B cell (primary cell): ENCODE results near the gene DGKB. TPM values are rescaled to one million over a fixed set of nuclear protein-coding genes. Genes with fewer than 3 reads are reported as not detected.

Source experiments
- ATAC-seq: fragments of 200-7000 bp; cut with Tn5 transposase; one replicate; pipeline ENCODE4 v1.10.0; 2021; ENCODE audit warnings: low read depth, mild to moderate bottlenecking, moderate number of reproducible peaks, moderate library complexity
- CTCF ChIA-PET: fragments of 350-600 bp; sonication (Branson Sonifier 250); formaldehyde crosslinking; loops from one replicate; lab custom pipeline; 2021; ENCODE audit warnings: antibody characterized with exemption, inconsistent platforms; lab: Charles Lee
- POLR2A ChIA-PET: fragments of 350-600 bp; sonication (Branson Sonifier 250); formaldehyde crosslinking; loops from one replicate; lab custom pipeline; 2021; ENCODE audit warnings: antibody characterized with exemption; lab: Charles Lee
- DNase-seq: peaks from one replicate; pipeline ENCODE4 v3.0.0; 2013
- H2AFZ ChIP-seq: 2 replicates; pipeline ENCODE4 v1.6.1; 2012; ENCODE audit warnings: mild to moderate bottlenecking, low read depth, low read length; ENCODE audit not compliant: insufficient read depth, poor library complexity, severe bottlenecking
- H3K27ac ChIP-seq, 2 donors: 1 replicate in 1 of 2; 2 replicates in 1 of 2; pipeline ENCODE4 v1.5.1; 2012 to 2013; ENCODE audit warnings: low read length in 2 of 2, mild to moderate bottlenecking in 2 of 2, moderate library complexity in 1 of 2
- H3K27me3 ChIP-seq, 4 experiments: fragments of 200-600 bp in 1 of 4; sonication (generic) in 1 of 4; replicated peaks in 1 of 4; 1 replicate in 2 of 4; 2 replicates in 2 of 4; pipeline versions ENCODE4 v1.6.1 to v1.7.0; 2013 to 2016; ENCODE audit warnings: low read length in 3 of 4, mild to moderate bottlenecking in 2 of 4, mixed read lengths in 1 of 4, moderate library complexity in 1 of 4; ENCODE audit not compliant: insufficient read depth in 4 of 4, control insufficient read depth in 3 of 4; ENCODE audit errors: control extremely low read depth in 1 of 4
- H3K36me3 ChIP-seq, 2 experiments: replicated peaks in 1 of 2; 1 replicate in 1 of 2; 2 replicates in 1 of 2; pipeline versions ENCODE4 v1.6.1 to v1.7.1; 2013; ENCODE audit warnings: low read length in 1 of 2; ENCODE audit not compliant: insufficient read depth in 2 of 2, control insufficient read depth in 1 of 2; ENCODE audit errors: control extremely low read depth in 1 of 2, extremely low read depth in 1 of 2
- H3K4me1 ChIP-seq, 2 donors: fragments of 200-600 bp in 1 of 2; sonication (generic) in 1 of 2; 1 replicate in 1 of 2; 2 replicates in 1 of 2; pipeline versions ENCODE4 v1.5.1 to v1.6.1; 2013 to 2017; ENCODE audit warnings: low read length in 2 of 2; ENCODE audit not compliant: control insufficient read depth in 2 of 2, insufficient read depth in 2 of 2
- H3K4me2 ChIP-seq: replicated peaks from 2 replicates; pipeline ENCODE3; 2012; ENCODE audit warnings: mild to moderate bottlenecking, low read depth, low read length; ENCODE audit not compliant: poor library complexity, severe bottlenecking
- H3K4me3 ChIP-seq, 5 experiments: fragments of 200-600 bp in 1 of 5; sonication (generic) in 1 of 5; 1 replicate in 3 of 5; 2 replicates in 2 of 5; pipeline versions ENCODE4 v1.5.1 to v1.7.0; 2011 to 2016; ENCODE audit warnings: low read length in 4 of 5, mild to moderate bottlenecking in 4 of 5, low read depth in 2 of 5, control low read depth in 1 of 5, moderate library complexity in 1 of 5; ENCODE audit not compliant: insufficient read depth in 1 of 5; ENCODE audit errors: control extremely low read depth in 1 of 5, extremely low read depth in 1 of 5
- H3K79me2 ChIP-seq: fragments of 200-600 bp; sonication (generic); one replicate; pipeline ENCODE4 v1.6.0; 2016; ENCODE audit warnings: low read length; ENCODE audit not compliant: control insufficient read depth, insufficient read depth
- H3K9ac ChIP-seq: fragments of 200-600 bp; sonication (generic); 2 replicates; pipeline ENCODE4 v1.6.1; 2017; ENCODE audit warnings: mild to moderate bottlenecking, low read length, moderate library complexity
- H3K9me3 ChIP-seq, 3 donors: one replicate each; pipeline versions ENCODE4 v1.6.1 to v1.7.1; 2013; ENCODE audit warnings: low read length in 2 of 3; ENCODE audit not compliant: control insufficient read depth in 2 of 3, insufficient read depth in 1 of 3; ENCODE audit errors: control extremely low read depth in 1 of 3
- H4K20me1 ChIP-seq: 2 replicates; pipeline ENCODE4 v1.6.0; 2012; ENCODE audit warnings: mild to moderate bottlenecking, low read length; ENCODE audit not compliant: insufficient read depth, control insufficient read depth, poor library complexity, severe bottlenecking
- H3K27ac Mint-ChIP-seq: one replicate; pipeline ENCODE4 v1.8.0; 2021; ENCODE audit warnings: mixed read lengths
- H3K27me3 Mint-ChIP-seq: one replicate; pipeline ENCODE4 v1.8.0; 2021; ENCODE audit warnings: mixed read lengths
- H3K4me1 Mint-ChIP-seq: one replicate; pipeline ENCODE4 v1.8.0; 2021; ENCODE audit warnings: mixed read lengths
- H3K4me3 Mint-ChIP-seq: one replicate; pipeline ENCODE4 v1.8.0; 2021; ENCODE audit warnings: mixed read lengths
- H3K9me3 Mint-ChIP-seq: one replicate; pipeline ENCODE4 v1.8.0; 2022; ENCODE audit warnings: mixed read lengths; ENCODE audit not compliant: insufficient read depth
- CTCF ChIP-seq: fragments of 200-600 bp; IDR thresholded peaks from one replicate; pipeline ENCODE4 v1.8.0; 2022; ENCODE audit warnings: antibody characterized with exemption, mild to moderate bottlenecking
- EZH2 ChIP-seq: IDR thresholded peaks from 2 replicates; pipeline ENCODE4 v1.6.1; 2012; ENCODE audit warnings: borderline replicate concordance, low read depth, mild to moderate bottlenecking, moderate library complexity, low read length; ENCODE audit not compliant: insufficient read depth, poor library complexity, severe bottlenecking
- WGBS: methylation state at CpG from one replicate; pipeline ENCODE4 v1.1.5; 2013; ENCODE audit warnings: missing lambda C conversion rate; ENCODE audit not compliant: insufficient coverage; 5-methylcytosine and 5-hydroxymethylcytosine counted together
- intact Hi-C: fragments of 100-400 bp; cut with micrococcal nuclease; formaldehyde crosslinking; loops from one replicate; pipeline ENCODE4 v1.10.0; 2022
- polyA plus RNA-seq: library from polyadenylated mRNA; depleted of rRNA; stranded (reverse); fragments of >200 nt; gene quantifications from 2 replicates; pipeline ENCODE4 v1.2.3, GENCODE V29; 2012
- total RNA-seq, 2 donors: library from RNA; stranded (reverse); fragments of 120-200 nt in 1 of 2; gene quantifications; 1 replicate in 1 of 2; 2 replicates in 1 of 2; pipeline versions ENCODE4 v1.2.3 to v1.2.4, GENCODE V29; 2013 to 2022

The DGKB gene
- total and polyA plus RNA-seq, 2 donors (not counting 1 experiment from before 2014, with no cell fraction given) = not detected

GRCh38 chr7:14104861-14105260 lies 797.7 kb downstream of the DGKB start:
- no peak overlapping the region for H3K9ac ChIP-seq
- H3K4me2 ChIP-seq = no peak overlapping the region
- no peak for ATAC-seq
- CTCF ChIA-PET = no interaction called here
- H3K9me3 Mint-ChIP-seq = peaks cover 3% of the 10 kb centered on the region
- H3K27ac Mint-ChIP-seq = no peak overlapping the region
- H3K4me3 ChIP-seq = no peak overlapping the region
- no peaks in the 10 kb centered on the region for H3K27me3 ChIP-seq
- H3K4me3 Mint-ChIP-seq = no peak overlapping the region
- no peaks in the 10 kb centered on the region for H3K27me3 Mint-ChIP-seq
- no peaks in the 10 kb centered on the region for H3K79me2 ChIP-seq
- H4K20me1 ChIP-seq = no peaks in the 10 kb centered on the region
- no peak overlapping the region for H2AFZ ChIP-seq
- POLR2A ChIA-PET = no interaction called here
- no peaks in the 10 kb centered on the region for H3K9me3 ChIP-seq
- H3K36me3 ChIP-seq = no peaks in the 10 kb centered on the region
- DNase-seq = no peak
- no peak for TF ChIP-seq CTCF
- no peak for TF ChIP-seq EZH2
- intact Hi-C loops = no loop called here
- 50% methylated on average over 2 of the region's 3 CpGs for WGBS
- H3K27ac ChIP-seq = no peak overlapping the region
- no peaks in the 10 kb centered on the region for H3K4me1 ChIP-seq
- no peaks in the 10 kb centered on the region for H3K4me1 Mint-ChIP-seq

- WGBS = no CpG with 5 or more reads among the region's 1 CpG
- Mint-ChIP-seq H3K4me1 (no peaks in the 10 kb centered on the region), H3K4me3 (no peak overlapping the region), H3K27ac (no peak overlapping the region), H3K27me3 (no peaks in the 10 kb centered on the region), H3K9me3 (peaks cover 4% of the 10 kb centered on the region)
- no peak for TF ChIP-seq EZH2
- no peak for TF ChIP-seq CTCF
- Histone ChIP-seq H3K4me3 (no peak overlapping the region), H4K20me1 (no peaks in the 10 kb centered on the region), H3K27ac (no peak overlapping the region), H3K9me3 (peaks cover 0 to 2% (median 0%) of the 10 kb centered on the region in 3 donors), H3K79me2 (no peaks in the 10 kb centered on the region), H3K4me1 (no peaks in the 10 kb centered on the region), H3K27me3 (no peaks in the 10 kb centered on the region), H3K36me3 (no peaks in the 10 kb centered on the region), H3K4me2 (no peak overlapping the region), H3K9ac (no peak overlapping the region), H2AFZ (no peak overlapping the region)
- intact Hi-C loops = no loop called here
- ATAC-seq (no peak), DNase-seq (no peak)
- CTCF ChIA-PET = no interaction called here
- POLR2A ChIA-PET = no interaction called here
These were observed 806.4 kb downstream of the DGKB start for GRCh38 chr7:14096159-14096558.
